ENCODE data around the gene ALDOB.
A peak's percentile ranks its signal among the peaks of the same experiment; 100 is the strongest.

ALDOB gene

GRCh38 chr9:101435601-101436079, at the start of gene ALDOB:
TSS of gene ALDOB (minus strand) at chr9:101435774. CDS start at chr9:101430887, 4,887 bp downstream.
- DNase-seq = no peak

GRCh38 chr9:101484046-101484445, 48.5 kb upstream of the ALDOB start:
- DNase-seq = no peak

- DNase-seq = no peak
Observed at GRCh38 chr9:101481261-101481660, 45.7 kb upstream of the ALDOB start.

GRCh38 chr9:101480386-101480785, 44.8 kb upstream of the ALDOB start:
- DNase-seq = no peak

GRCh38 chr9:101479338-101480030, 43.9 kb upstream of the ALDOB start:
- DNase-seq = no peak

GRCh38 chr9:101478906-101479305, 43.3 kb upstream of the ALDOB start:
- no peak for DNase-seq

GRCh38 chr9:101478444-101478843, 42.9 kb upstream of the ALDOB start:
- DNase-seq = no peak

- DNase-seq = no peak
Observed at GRCh38 chr9:101477736-101478135, 42.2 kb upstream of the ALDOB start.

- no peak for DNase-seq
Observed at GRCh38 chr9:101477214-101477613, 41.6 kb upstream of the ALDOB start.

- no peak for DNase-seq
Observed at GRCh38 chr9:101476576-101477208, 41.1 kb upstream of the ALDOB start.

GRCh38 chr9:101472891-101473290, 37.3 kb upstream of the ALDOB start:
- DNase-seq = no peak

GRCh38 chr9:101470929-101471328, 35.4 kb upstream of the ALDOB start:
- DNase-seq = no peak

GRCh38 chr9:101470021-101470420, 34.4 kb upstream of the ALDOB start:
- DNase-seq = no peak

GRCh38 chr9:101469026-101469425, 33.5 kb upstream of the ALDOB start:
- no peak for DNase-seq

- DNase-seq = no peak
Observed at GRCh38 chr9:101468116-101468515, 32.5 kb upstream of the ALDOB start.

GRCh38 chr9:101467690-101468089, 32.1 kb upstream of the ALDOB start:
- DNase-seq = no peak

- no peak for DNase-seq
Observed at GRCh38 chr9:101466863-101467262, 31.3 kb upstream of the ALDOB start.

- no peak for DNase-seq
Observed at GRCh38 chr9:101465326-101465915, 29.8 kb upstream of the ALDOB start.

GRCh38 chr9:101463397-101463796, 27.8 kb upstream of the ALDOB start:
- DNase-seq = no peak

- DNase-seq = no peak
Observed at GRCh38 chr9:101462558-101462957, 27.0 kb upstream of the ALDOB start.

- DNase-seq = no peak
Observed at GRCh38 chr9:101460965-101461364, 25.4 kb upstream of the ALDOB start.

- peak; percentile 69 for DNase-seq
Observed at GRCh38 chr9:101458963-101459631, 23.5 kb upstream of the ALDOB start.

GRCh38 chr9:101457003-101457402, 21.4 kb upstream of the ALDOB start:
- no peak for DNase-seq

Measured in NCI-H2029 treated with DMSO at 0.1 percent for 48 hours (cell line).